ENCODE measurements around the gene SRMS. TPM values are rescaled to one million over a fixed set of nuclear protein-coding genes. Genes with fewer than 3 reads are reported as not detected.

SRMS gene
- total RNA-seq, 1 experiment from 2014 or later: 0.79 TPM

GRCh38 chr20:63591147-63591533, 43.6 kb upstream of the SRMS start:
- peaks cover 3 to 7% of the 10 kb centered on the region in 2 experiments; a peak in 2 of 4 replicates for H3K4me1 Mint-ChIP-seq
- H2AK5ac ChIP-seq (ENCODE audit: insufficient read length, low read length): no peak overlapping the region

More at GRCh38 chr20:63591147-63591533, 43.6 kb upstream of the SRMS start:
- no peak overlapping the region for H3K23ac ChIP-seq (ENCODE audit: insufficient read length, low read depth, low read length)
- no peaks in the 10 kb centered on the region for H3K27me3 ChIP-seq (ENCODE audit: insufficient read depth, low read length)
- H3K4me1 ChIP-seq (ENCODE audit: insufficient read depth, low read length): no peaks in the 10 kb centered on the region
- H3K36me3 Mint-ChIP-seq (ENCODE audit: insufficient read depth in 1 of 3, low read depth in 3 of 3): peaks cover 2 to 40% (median 28%) of the 10 kb centered on the region in 3 experiments
- no peak overlapping the region for H2BK5ac ChIP-seq (ENCODE audit: insufficient read length, low read length)
- no peak overlapping the region for H2BK20ac ChIP-seq (ENCODE audit: low read depth, low read length, poor library complexity, severe bottlenecking)
- H3K23me2 ChIP-seq (ENCODE audit: insufficient read length, low read depth, low read length, poor library complexity, severe bottlenecking): no peaks in the 10 kb centered on the region
- no peaks in the 10 kb centered on the region for H3K27me3 Mint-ChIP-seq (ENCODE audit: low read depth)
- no peak overlapping the region for H3K27ac ChIP-seq (ENCODE audit: insufficient read length, low read depth, low read length)
- no peak overlapping the region for H4K91ac ChIP-seq (ENCODE audit: insufficient read length, low read depth, low read length)
- H2BK15ac ChIP-seq (ENCODE audit: low read depth, low read length): no peak overlapping the region
- TF ChIP-seq CTCF (conservative IDR thresholded peaks at IDR 0.05): no peak
- H3K9me3 Mint-ChIP-seq: no peaks in the 10 kb centered on the region
- DNase-seq: no peak
- H2AFZ ChIP-seq (ENCODE audit: low read length): no peak overlapping the region
- no peak overlapping the region; a peak in 1 of 7 replicates for H3K27ac Mint-ChIP-seq
- H2BK12ac ChIP-seq (ENCODE audit: insufficient read length, low read depth, low read length): no peak overlapping the region
- no peak overlapping the region for H4K8ac ChIP-seq (replicated peaks; ENCODE audit: insufficient read length, low read depth, low read length)
- no peaks in the 10 kb centered on the region for H3K79me2 ChIP-seq (ENCODE audit: insufficient read depth, low read length)
- no peak overlapping the region for H3K18ac ChIP-seq (ENCODE audit: insufficient read length, low read depth, low read length)
- no peak overlapping the region for H4K5ac ChIP-seq (ENCODE audit: insufficient read length, low read depth, low read length)
- no peak overlapping the region for H2BK120ac ChIP-seq (ENCODE audit: low read depth, low read length, poor library complexity, severe bottlenecking)
- no peaks in the 10 kb centered on the region for H4K20me1 ChIP-seq (ENCODE audit: control insufficient read depth, insufficient read depth, insufficient read length)
- no peak overlapping the region for H3K56ac ChIP-seq (ENCODE audit: insufficient read length, low read depth, low read length)
- no peak overlapping the region for H3K4me2 ChIP-seq (ENCODE audit: insufficient read depth, insufficient read length, low read length)
- no peaks in the 10 kb centered on the region for H3K9me3 ChIP-seq (ENCODE audit: control insufficient read depth, low read depth, low read length)
- no peak overlapping the region for H3T11ph ChIP-seq (ENCODE audit: low read length)
- H3K79me1 ChIP-seq (ENCODE audit: insufficient read depth, low read depth, low read length, poor library complexity, severe bottlenecking): no peaks in the 10 kb centered on the region
- WGBS (ENCODE audit: extremely low coverage, insufficient read length, low lambda C conversion rate): no CpG with 5 or more reads among the region's 4 CpGs
- no peak overlapping the region for H3K4me3 Mint-ChIP-seq
- H3K14ac ChIP-seq (ENCODE audit: insufficient read depth, low read length): no peak overlapping the region
- H3K4ac ChIP-seq (ENCODE audit: low read depth, low read length): no peak overlapping the region
- no peak overlapping the region for H3K9ac ChIP-seq (ENCODE audit: extremely low read depth, insufficient read length, low read length)

Data from H9 (cell line).